Neutrophil (primary cell): ENCODE data around the gene ZNF385A.

Experiments used
- H3K27ac ChIP-seq: fragments of 200-600 bp; sonication (generic); 2 replicates; pipeline ENCODE4 v1.5.1; 2016; ENCODE audit warnings: mild to moderate bottlenecking, moderate library complexity
- H3K27me3 ChIP-seq: fragments of 200-600 bp; sonication (generic); 2 replicates; pipeline ENCODE4 v1.6.0; 2016; ENCODE audit warnings: mild to moderate bottlenecking
- H3K36me3 ChIP-seq: fragments of 200-600 bp; sonication (generic); 2 replicates; pipeline ENCODE4 v1.5.1; 2017
- H3K4me1 ChIP-seq, 2 experiments: fragments of 200-600 bp in 1 of 2; sonication (generic) in 1 of 2; 1 replicate in 1 of 2; 2 replicates in 1 of 2; pipeline versions ENCODE4 v1.5.1 to v1.6.1; 2013 to 2016; ENCODE audit warnings: low read depth in 1 of 2, low read length in 1 of 2, mild to moderate bottlenecking in 1 of 2, moderate library complexity in 1 of 2; ENCODE audit not compliant: control insufficient read depth in 1 of 2, insufficient read depth in 1 of 2
- H3K4me3 ChIP-seq, 2 experiments: fragments of 200-600 bp in 1 of 2; sonication (generic) in 1 of 2; 1 replicate in 1 of 2; 2 replicates in 1 of 2; pipeline ENCODE4 v1.5.1; 2013 to 2016; ENCODE audit warnings: low read depth in 1 of 2, low read length in 1 of 2, mild to moderate bottlenecking in 1 of 2, moderate library complexity in 1 of 2
- H3K9me3 ChIP-seq: fragments of 200-600 bp; sonication (generic); 2 replicates; pipeline ENCODE4 v1.5.1; 2016
- TF ChIP-seq, protein P1 (sequence below): fragments of 200-600 bp; sonication (generic); IDR thresholded peaks from 2 replicates; pipeline ENCODE4 v1.5.1; 2016; ENCODE audit warnings: antibody characterized with exemption

ZNF385A gene

DNA sequence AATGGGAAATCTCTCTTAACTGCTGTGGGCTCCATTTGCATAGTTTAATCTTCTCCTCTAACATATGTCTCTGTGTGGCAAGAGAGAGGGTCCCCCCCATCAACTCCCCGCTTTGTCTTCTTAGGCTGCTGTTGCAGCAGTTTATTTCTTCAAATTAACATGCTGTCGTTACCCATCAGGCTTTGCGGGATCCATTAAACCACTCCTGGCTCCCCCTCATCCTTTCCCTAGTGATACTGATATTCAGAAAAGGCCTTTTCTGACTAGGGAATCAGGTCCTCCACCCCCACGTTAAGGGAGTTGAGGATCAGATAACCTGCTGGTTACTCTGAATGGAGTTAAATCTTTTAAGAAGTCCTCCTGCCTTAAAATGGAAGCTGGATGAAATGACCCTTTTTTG is 35.5 kb downstream of the ZNF385A start:
- no peak overlapping the region for H3K4me3 ChIP-seq
- H3K27ac ChIP-seq, result no peak overlapping the region
- H3K27me3 ChIP-seq, result peaks cover 15% of the 10 kb centered on the region
- peaks cover 83% of the 10 kb centered on the region for H3K36me3 ChIP-seq
- no peaks in the 10 kb centered on the region for H3K4me1 ChIP-seq
- TF ChIP-seq, protein P1, sequence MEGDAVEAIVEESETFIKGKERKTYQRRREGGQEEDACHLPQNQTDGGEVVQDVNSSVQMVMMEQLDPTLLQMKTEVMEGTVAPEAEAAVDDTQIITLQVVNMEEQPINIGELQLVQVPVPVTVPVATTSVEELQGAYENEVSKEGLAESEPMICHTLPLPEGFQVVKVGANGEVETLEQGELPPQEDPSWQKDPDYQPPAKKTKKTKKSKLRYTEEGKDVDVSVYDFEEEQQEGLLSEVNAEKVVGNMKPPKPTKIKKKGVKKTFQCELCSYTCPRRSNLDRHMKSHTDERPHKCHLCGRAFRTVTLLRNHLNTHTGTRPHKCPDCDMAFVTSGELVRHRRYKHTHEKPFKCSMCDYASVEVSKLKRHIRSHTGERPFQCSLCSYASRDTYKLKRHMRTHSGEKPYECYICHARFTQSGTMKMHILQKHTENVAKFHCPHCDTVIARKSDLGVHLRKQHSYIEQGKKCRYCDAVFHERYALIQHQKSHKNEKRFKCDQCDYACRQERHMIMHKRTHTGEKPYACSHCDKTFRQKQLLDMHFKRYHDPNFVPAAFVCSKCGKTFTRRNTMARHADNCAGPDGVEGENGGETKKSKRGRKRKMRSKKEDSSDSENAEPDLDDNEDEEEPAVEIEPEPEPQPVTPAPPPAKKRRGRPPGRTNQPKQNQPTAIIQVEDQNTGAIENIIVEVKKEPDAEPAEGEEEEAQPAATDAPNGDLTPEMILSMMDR, result no peak
- H3K9me3 ChIP-seq, result no peaks in the 10 kb centered on the region

- TF ChIP-seq, protein P1, result no peak
- no peaks in the 10 kb centered on the region for H3K4me1 ChIP-seq
- H3K9me3 ChIP-seq, result no peaks in the 10 kb centered on the region
- H3K36me3 ChIP-seq, result peaks cover 57% of the 10 kb centered on the region
- H3K4me3 ChIP-seq, result no peak overlapping the region
- no peaks in the 10 kb centered on the region for H3K27me3 ChIP-seq
- H3K27ac ChIP-seq, result no peak overlapping the region
Measured at GRCh38 chr12:54341378-54342300, 42.9 kb downstream of the ZNF385A start.

DNA sequence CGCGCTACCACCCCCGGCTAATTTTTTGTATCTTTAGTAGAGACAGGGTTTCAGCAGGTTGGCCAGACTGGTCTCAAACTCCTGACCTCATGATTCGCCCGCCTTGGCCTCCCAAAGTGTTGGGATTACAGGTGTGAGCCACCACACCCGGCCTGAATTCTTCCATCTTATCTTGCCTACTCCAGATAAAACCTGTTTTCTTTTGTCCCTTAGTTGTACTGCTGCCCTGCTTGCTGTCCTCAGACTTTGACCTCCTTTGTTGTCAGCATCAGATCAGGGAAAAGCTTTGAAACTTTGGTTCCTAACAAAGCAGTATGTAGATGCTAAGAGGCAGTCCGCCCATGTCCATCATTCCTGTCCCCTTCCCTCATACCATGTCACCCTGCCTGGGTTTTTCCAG is 43.7 kb downstream of the ZNF385A start:
- Histone ChIP-seq H3K27ac (no peak overlapping the region), H3K27me3 (no peaks in the 10 kb centered on the region), H3K4me1 (no peaks in the 10 kb centered on the region), H3K9me3 (no peaks in the 10 kb centered on the region), H3K36me3 (peaks cover 53% of the 10 kb centered on the region), H3K4me3 (no peak overlapping the region)
- TF ChIP-seq, protein P1, result no peak

- TF ChIP-seq, protein P1, result no peak
- Histone ChIP-seq H3K36me3 (peaks cover 34% of the 10 kb centered on the region), H3K4me1 (no peaks in the 10 kb centered on the region), H3K27me3 (no peaks in the 10 kb centered on the region), H3K9me3 (no peaks in the 10 kb centered on the region), H3K27ac (no peak overlapping the region), H3K4me3 (no peak overlapping the region)
Measured at GRCh38 chr12:54338698-54339296, 45.7 kb downstream of the ZNF385A start.

GRCh38 chr12:54337854-54338650 is 46.5 kb downstream of the ZNF385A start:
- no peak overlapping the region for H3K4me3 ChIP-seq
- H3K27ac ChIP-seq, result no peak overlapping the region
- H3K4me1 ChIP-seq, result no peaks in the 10 kb centered on the region
- peaks cover 27% of the 10 kb centered on the region for H3K36me3 ChIP-seq
- no peaks in the 10 kb centered on the region for H3K27me3 ChIP-seq
- no peaks in the 10 kb centered on the region for H3K9me3 ChIP-seq
- TF ChIP-seq, protein P1, result no peak
